A549 (cell line): ENCODE results near the gene THBS3.

Source experiments
- CHD2 ChIP-seq: fragments of 150-350 bp; IDR thresholded peaks from 2 replicates; pipeline ENCODE4 v1.6.1; 2014; ENCODE audit warnings: low read length; ENCODE audit not compliant: partially characterized antibody
- EP300 ChIP-seq, 2 experiments: fragments of >200 bp; sonication (Bioruptor Twin); formaldehyde crosslinking; IDR thresholded peaks; 2 replicates in 1 of 2; 3 replicates in 1 of 2; pipeline ENCODE4 v1.6.1; 2016 to 2017
- ESRRA ChIP-seq: fragments of 150-350 bp; IDR thresholded peaks from 2 replicates; pipeline ENCODE4 v1.6.1; 2014; ENCODE audit warnings: mild to moderate bottlenecking, low read length, borderline replicate concordance
- FOSL2 ChIP-seq, 2 experiments: fragments of 450-650 bp in 1 of 2; fragments of >200 bp in 1 of 2; sonication (Bioruptor Twin) in 1 of 2; formaldehyde crosslinking; IDR thresholded peaks; 2 replicates each; pipeline versions ENCODE4 v1.5.0 to v1.6.1; 2016 to 2020; ENCODE audit warnings: mild to moderate bottlenecking in 1 of 2, moderate library complexity in 1 of 2
- HOXA7 ChIP-seq: fragments of 250-450 bp; sonication (Bioruptor Pico); IDR thresholded peaks from 2 replicates; pipeline ENCODE4 v1.5.0; 2020; ENCODE audit warnings: mild to moderate bottlenecking, moderate library complexity
- JUN ChIP-seq, 2 experiments: fragments of >200 bp; sonication (Bioruptor Twin); formaldehyde crosslinking; IDR thresholded peaks; 2 replicates in 1 of 2; 3 replicates in 1 of 2; pipeline ENCODE4 v1.6.1; 2016 to 2017
- KDM1A ChIP-seq: fragments of 200-600 bp; sonication (generic); IDR thresholded peaks from 2 replicates; pipeline ENCODE4 v1.6.1; 2016; ENCODE audit warnings: low read depth, mild to moderate bottlenecking
- MAFK ChIP-seq: fragments of 450-650 bp; IDR thresholded peaks from 2 replicates; pipeline ENCODE4 v1.6.1; 2014; ENCODE audit not compliant: partially characterized antibody
- POLR2A ChIP-seq: IDR thresholded peaks from 2 replicates; pipeline ENCODE4 v1.6.1; 2012; ENCODE audit warnings: mild to moderate bottlenecking, low read length
- RFX5 ChIP-seq: fragments of 450-650 bp; IDR thresholded peaks from 2 replicates; pipeline ENCODE4 v1.7.1; 2014; ENCODE audit warnings: antibody characterized with exemption, mild to moderate bottlenecking, moderate library complexity
- RNF2 ChIP-seq: fragments of 200-600 bp; sonication (generic); IDR thresholded peaks from 2 replicates; pipeline ENCODE4 v1.6.1; 2016; ENCODE audit warnings: low read depth, mild to moderate bottlenecking, antibody characterized with exemption, moderate library complexity, borderline replicate concordance
- SMC3 ChIP-seq: fragments of >200 bp; sonication (Bioruptor Twin); formaldehyde crosslinking; IDR thresholded peaks from 3 replicates; pipeline ENCODE4 v1.6.1; 2018; ENCODE audit warnings: inconsistent platforms
- TP53 ChIP-seq: fragments of 250-450 bp; sonication (Bioruptor Pico); IDR thresholded peaks from 2 replicates; pipeline ENCODE4 v1.5.0; 2021; ENCODE audit warnings: mild to moderate bottlenecking, moderate library complexity
- TF ChIP-seq, protein P1 (sequence below): fragments of >200 bp; sonication (Bioruptor Twin); formaldehyde crosslinking; IDR thresholded peaks from 3 replicates; pipeline ENCODE4 v1.5.1; 2016

DNA sequence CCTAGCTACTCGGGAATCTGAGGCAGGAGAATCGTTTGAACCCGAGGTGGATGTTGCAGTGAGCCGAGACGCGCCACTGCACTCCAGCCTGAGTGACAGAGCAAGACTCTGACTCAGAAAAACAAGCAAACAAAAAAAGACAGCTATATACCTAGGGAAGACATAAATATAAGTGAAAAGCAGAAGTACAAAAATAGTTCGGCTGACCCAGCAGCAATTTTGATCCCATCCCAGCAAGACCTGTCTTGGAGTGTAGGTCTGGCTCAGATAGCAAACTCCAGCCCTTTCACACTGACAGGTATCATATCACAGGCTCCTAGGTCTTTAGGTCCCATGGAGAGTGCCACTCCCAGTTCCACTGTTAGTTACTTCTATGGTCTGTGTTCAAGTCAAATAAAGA lies 15.3 kb upstream of the THBS3 start:
- no peak for TF ChIP-seq HOXA7 (CRISPR knock-in tag)
- TF ChIP-seq TP53 (CRISPR knock-in tag) = no peak
- TF ChIP-seq ESRRA = no peak
- TF ChIP-seq, protein P1, sequence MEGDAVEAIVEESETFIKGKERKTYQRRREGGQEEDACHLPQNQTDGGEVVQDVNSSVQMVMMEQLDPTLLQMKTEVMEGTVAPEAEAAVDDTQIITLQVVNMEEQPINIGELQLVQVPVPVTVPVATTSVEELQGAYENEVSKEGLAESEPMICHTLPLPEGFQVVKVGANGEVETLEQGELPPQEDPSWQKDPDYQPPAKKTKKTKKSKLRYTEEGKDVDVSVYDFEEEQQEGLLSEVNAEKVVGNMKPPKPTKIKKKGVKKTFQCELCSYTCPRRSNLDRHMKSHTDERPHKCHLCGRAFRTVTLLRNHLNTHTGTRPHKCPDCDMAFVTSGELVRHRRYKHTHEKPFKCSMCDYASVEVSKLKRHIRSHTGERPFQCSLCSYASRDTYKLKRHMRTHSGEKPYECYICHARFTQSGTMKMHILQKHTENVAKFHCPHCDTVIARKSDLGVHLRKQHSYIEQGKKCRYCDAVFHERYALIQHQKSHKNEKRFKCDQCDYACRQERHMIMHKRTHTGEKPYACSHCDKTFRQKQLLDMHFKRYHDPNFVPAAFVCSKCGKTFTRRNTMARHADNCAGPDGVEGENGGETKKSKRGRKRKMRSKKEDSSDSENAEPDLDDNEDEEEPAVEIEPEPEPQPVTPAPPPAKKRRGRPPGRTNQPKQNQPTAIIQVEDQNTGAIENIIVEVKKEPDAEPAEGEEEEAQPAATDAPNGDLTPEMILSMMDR = no peak
- TF ChIP-seq RFX5 = no peak
- TF ChIP-seq JUN (IDR thresholded peaks at IDR 0.05) = no peak
- no peak for TF ChIP-seq POLR2A
- no peak for TF ChIP-seq RNF2
- no peak for TF ChIP-seq SMC3
- TF ChIP-seq EP300 (IDR thresholded peaks at IDR 0.05) = no peak
- TF ChIP-seq KDM1A = no peak
- TF ChIP-seq CHD2 = no peak
- TF ChIP-seq FOSL2 (IDR thresholded peaks at IDR 0.05) = no peak
- TF ChIP-seq FOSL2 (CRISPR knock-in tag; IDR thresholded peaks at IDR 0.05) = no peak
- no peak for TF ChIP-seq MAFK
